HepG2 (cell line): Measurements from ENCODE around the gene EPHA1. TPM values are rescaled to one million over a fixed set of nuclear protein-coding genes. Genes with fewer than 3 reads are reported as not detected.

Source experiments
- CENPX ChIP-seq: sonication (generic); formaldehyde crosslinking; IDR thresholded peaks from 2 replicates; pipeline ENCODE4 v1.9.0; 2021; ENCODE audit warnings: mild to moderate bottlenecking, missing genetic modification reagents, moderate library complexity
- KAT8 ChIP-seq: IDR thresholded peaks from 2 replicates; pipeline ENCODE4 v1.6.1; 2016; ENCODE audit warnings: missing genetic modification reagents, missing compliant biosample characterization
- KLF12 ChIP-seq: sonication (generic); formaldehyde crosslinking; IDR thresholded peaks from 2 replicates; pipeline ENCODE4 v1.4.0; 2020; ENCODE audit warnings: missing genetic modification reagents, borderline replicate concordance
- NFATC3 ChIP-seq: sonication (generic); formaldehyde crosslinking; IDR thresholded peaks from 2 replicates; pipeline ENCODE4 v1.5.1; 2020; ENCODE audit warnings: mild to moderate bottlenecking, missing genetic modification reagents
- PHF5A ChIP-seq: IDR thresholded peaks from one replicate; pipeline ENCODE4 v1.6.1; 2018; ENCODE audit warnings: low read depth, missing genetic modification reagents; ENCODE audit not compliant: unreplicated experiment
- RCOR2 ChIP-seq: IDR thresholded peaks from 2 replicates; pipeline ENCODE4 v1.6.1; 2016; ENCODE audit warnings: missing biosample characterization, missing genetic modification reagents
- SOX6 ChIP-seq, 2 experiments: fragments of 450-650 bp in 1 of 2; sonication (generic) in 1 of 2; formaldehyde crosslinking in 1 of 2; IDR thresholded peaks; 2 replicates each; pipeline versions ENCODE4 v1.4.0 to v1.6.1; 2017 to 2020; ENCODE audit warnings: antibody characterized with exemption in 1 of 2, mild to moderate bottlenecking in 1 of 2, missing genetic modification reagents in 1 of 2
- TCF7 ChIP-seq: sonication (generic); IDR thresholded peaks from 2 replicates; pipeline ENCODE4 v1.6.1; 2016; ENCODE audit warnings: antibody characterized with exemption, low read depth
- ZBTB10 ChIP-seq: sonication (generic); formaldehyde crosslinking; IDR thresholded peaks from 2 replicates; pipeline ENCODE4 v1.4.0; 2020; ENCODE audit warnings: missing genetic modification reagents, borderline replicate concordance
- ZHX2 ChIP-seq, 2 experiments: sonication (generic) in 1 of 2; formaldehyde crosslinking in 1 of 2; IDR thresholded peaks; 2 replicates each; pipeline versions ENCODE4 v1.6.1 to v1.9.0; 2014 to 2022; ENCODE audit warnings: antibody characterized with exemption in 1 of 2, borderline replicate concordance in 1 of 2, inconsistent platforms in 1 of 2, low read depth in 1 of 2, missing genetic modification reagents in 1 of 2
- ZNF333 ChIP-seq: sonication (generic); formaldehyde crosslinking; IDR thresholded peaks from 2 replicates; pipeline ENCODE4 v1.4.0; 2020; ENCODE audit warnings: mild to moderate bottlenecking, missing genetic modification reagents, borderline replicate concordance
- ZNF556 ChIP-seq: sonication (generic); formaldehyde crosslinking; IDR thresholded peaks from 2 replicates; pipeline ENCODE4 v1.4.0; 2020; ENCODE audit warnings: mild to moderate bottlenecking, missing genetic modification reagents, borderline replicate concordance
- ZNF569 ChIP-seq: sonication (generic); formaldehyde crosslinking; IDR thresholded peaks from 2 replicates; pipeline ENCODE4 v1.5.0; 2020; ENCODE audit warnings: mild to moderate bottlenecking, missing genetic modification reagents, moderate library complexity, borderline replicate concordance
- ZNF644 ChIP-seq: IDR thresholded peaks from 2 replicates; pipeline ENCODE4 v1.6.1; 2016; ENCODE audit warnings: low read depth
- ZNF772 ChIP-seq: sonication (generic); formaldehyde crosslinking; IDR thresholded peaks from 2 replicates; pipeline ENCODE4 v1.5.0; 2020; ENCODE audit warnings: mild to moderate bottlenecking, missing genetic modification reagents
- ZNF850 ChIP-seq: sonication (generic); formaldehyde crosslinking; conservative IDR thresholded peaks from 2 replicates; pipeline ENCODE4 v1.9.0; 2021; ENCODE audit warnings: mild to moderate bottlenecking, missing genetic modification reagents
- ZSCAN29 ChIP-seq: sonication (generic); formaldehyde crosslinking; conservative IDR thresholded peaks from 2 replicates; pipeline ENCODE4 v1.4.0; 2020; ENCODE audit warnings: mild to moderate bottlenecking, missing genetic modification reagents
- ZZZ3 ChIP-seq: sonication (generic); formaldehyde crosslinking; IDR thresholded peaks from 2 replicates; pipeline ENCODE4 v1.4.0; 2020; ENCODE audit warnings: missing genetic modification reagents, mild to moderate bottlenecking, borderline replicate concordance
- polyA plus RNA-seq, 8 experiments: library from polyadenylated mRNA; depleted of rRNA in 3 of 8; stranded (reverse) in 7 of 8; unstranded in 1 of 8; fragments of >200 nt; fragmentation: Illumina TruSeq in 4 of 8; extraction: Trizol in 4 of 8; gene quantifications; 2 replicates each; pipeline versions ENCODE4 v1.2.1 to v1.2.3, GENCODE V29; 2011 to 2016; ENCODE audit warnings: low read depth in 4 of 8, missing spikeins in 1 of 8, mixed read lengths in 1 of 8; ENCODE audit not compliant: insufficient read depth in 1 of 8
- total RNA-seq, 5 experiments: library from RNA; depleted of rRNA; stranded (reverse); fragments of >200 nt; fragmentation: Illumina TruSeq; extraction: Trizol; gene quantifications; 2 replicates each; pipeline ENCODE4 v1.2.3, GENCODE V29; 2016; ENCODE audit warnings: low read depth in 1 of 5

EPHA1 gene
- total and polyA plus RNA-seq, 2 of the 13 experiments (the other 11 are each of a cell fraction or from before 2014, with no cell fraction given): 4.6 to 17.1 TPM

- TF ChIP-seq SOX6 (IDR thresholded peaks at IDR 0.05) (no peak), SOX6 (CRISPR knock-in tag; IDR thresholded peaks at IDR 0.05) (peak; percentile 92), NFATC3 (CRISPR knock-in tag) (no peak), ZNF556 (CRISPR knock-in tag) (0 out of 2 replicates have a peak, but pooled peaks have one; percentile 39), ZHX2 (IDR thresholded peaks at IDR 0.05; ENCODE audit: low read depth) (no peak), ZHX2 (CRISPR knock-in tag; IDR thresholded peaks at IDR 0.05; ENCODE audit: borderline replicate concordance) (no peak), ZNF772 (CRISPR knock-in tag) (no peak), ZBTB10 (peak; percentile 40; the same call in 1 of the 2 replicates), ZSCAN29 (CRISPR knock-in tag) (no peak), ZNF333 (CRISPR knock-in tag) (0 out of 2 replicates have a peak, but pooled peaks have one; percentile 48), CENPX (CRISPR knock-in tag) (no peak), RCOR2 (CRISPR knock-in tag) (peak; percentile 67; the same call in 1 of the 2 replicates), ZNF850 (no peak), ZZZ3 (CRISPR knock-in tag) (no peak), KAT8 (peak; percentile 67; the same call in 1 of the 2 replicates), KLF12 (CRISPR knock-in tag) (no peak), ZNF644 (CRISPR knock-in tag) (peak; percentile 87), ZNF569 (CRISPR knock-in tag) (no peak), TCF7 (no peak), PHF5A (CRISPR knock-in tag) (peak; percentile 76)
Measured at GRCh38 chr7:143393267-143394041, 15.2 kb downstream of the EPHA1 start (continued).
